ENCODE data around the gene SLC23A1. TPM values are rescaled to one million over a fixed set of nuclear protein-coding genes. Genes with fewer than 3 reads are reported as not detected.
"Not testable (repeated sequence)": the region's sequence is repeated elsewhere in the genome, so short reads cannot be mapped to it uniquely, and the experiment has no call there.

The SLC23A1 gene
- total and polyA plus RNA-seq, 7 donors = 0.03 TPM; not detected in 6

- no peak for TF ChIP-seq CTCF (IDR thresholded peaks at IDR 0.05)
- intact Hi-C loops (cut with DNase I) = loop anchor here in 1 of 2 donors (10.0 kb wide), 1 partner anchor 354 kb away; no protein-coding TSS in a partner anchor
- no peaks in the 10 kb centered on the region for H3K9me3 ChIP-seq
- H3K27ac ChIP-seq = peak overlapping the region; percentile 65
- WGBS, 3 donors = 42 to 51% (median 45%) methylated on average over 6 of the region's 6 CpGs
- DNase-seq (no peak), ATAC-seq (peak in 1 of 4 donors; percentile 19)
- H3K4me3 ChIP-seq = no peak overlapping the region
- H3K4me1 ChIP-seq = peaks cover 28% of the 10 kb centered on the region
- H3K36me3 ChIP-seq (ENCODE audit: insufficient read depth in 1 of 2, low read depth in 1 of 2) = peaks cover 0 to 9% of the 10 kb centered on the region in 2 donors
- no peaks in the 10 kb centered on the region for H3K27me3 ChIP-seq (ENCODE audit: insufficient read depth in 3 of 3, low read length in 2 of 3)
These were observed 27.3 kb upstream of the SLC23A1 start for GRCh38 chr5:139410121-139410992.

GRCh38 chr5:139409116-139409515 lies 26.0 kb upstream of the SLC23A1 start:
- H3K27me3 ChIP-seq (ENCODE audit: insufficient read depth in 3 of 3, low read length in 2 of 3); DNase-seq; intact Hi-C loops (cut with DNase I); H3K9me3 ChIP-seq; H3K36me3 ChIP-seq (ENCODE audit: insufficient read depth in 1 of 2, low read depth in 1 of 2); H3K27ac ChIP-seq; ATAC-seq; H3K4me3 ChIP-seq: not testable (repeated sequence)
- WGBS, 3 donors = 77 to 92% (median 87%) methylated on average over 5 of the region's 5 CpGs
- peaks cover 23% of the 10 kb centered on the region for H3K4me1 ChIP-seq

GRCh38 chr5:139408191-139408590 lies 25.1 kb upstream of the SLC23A1 start:
- no peak for TF ChIP-seq CTCF (IDR thresholded peaks at IDR 0.05)
- H3K36me3 ChIP-seq (ENCODE audit: insufficient read depth in 1 of 2, low read depth in 1 of 2) = peaks cover 0 to 8% of the 10 kb centered on the region in 2 donors
- WGBS, 3 donors = 90 to 97% (median 92%) methylated on average over 7 of the region's 7 CpGs
- H3K4me3 ChIP-seq = no peak overlapping the region
- H3K4me1 ChIP-seq = peaks cover 22% of the 10 kb centered on the region
- DNase-seq = no peak
- H3K9me3 ChIP-seq = no peaks in the 10 kb centered on the region
- no peaks in the 10 kb centered on the region for H3K27me3 ChIP-seq (ENCODE audit: insufficient read depth in 3 of 3, low read length in 2 of 3)
- no peak for ATAC-seq
- no peak overlapping the region for H3K27ac ChIP-seq
- intact Hi-C loops (cut with DNase I) = no loop called here

GRCh38 chr5:139407517-139407916 lies 24.4 kb upstream of the SLC23A1 start:
- no peak for TF ChIP-seq CTCF (IDR thresholded peaks at IDR 0.05)
- H3K27me3 ChIP-seq (ENCODE audit: insufficient read depth in 3 of 3, low read length in 2 of 3) = no peaks in the 10 kb centered on the region
- no peak for DNase-seq
- H3K4me3 ChIP-seq = no peak overlapping the region
- peaks cover 28% of the 10 kb centered on the region for H3K4me1 ChIP-seq
- intact Hi-C loops (cut with DNase I) = no loop called here
- H3K27ac ChIP-seq = no peak overlapping the region
- H3K9me3 ChIP-seq = no peaks in the 10 kb centered on the region
- ATAC-seq = no peak
- H3K36me3 ChIP-seq (ENCODE audit: insufficient read depth in 1 of 2, low read depth in 1 of 2) = peaks cover 0 to under 1% of the 10 kb centered on the region in 2 donors

GRCh38 chr5:139406963-139407362 lies 23.9 kb upstream of the SLC23A1 start:
- intact Hi-C loops (cut with DNase I) = no loop called here

More at GRCh38 chr5:139406963-139407362, 23.9 kb upstream of the SLC23A1 start:
- Histone ChIP-seq H3K9me3 (no peaks in the 10 kb centered on the region), H3K27me3 (ENCODE audit: insufficient read depth in 3 of 3, low read length in 2 of 3) (no peaks in the 10 kb centered on the region), H3K27ac (no peak overlapping the region), H3K4me1 (peaks cover 30% of the 10 kb centered on the region), H3K36me3 (ENCODE audit: insufficient read depth in 1 of 2, low read depth in 1 of 2) (no peaks in the 10 kb centered on the region), H3K4me3 (no peak overlapping the region)
- 31 to 65% (median 45%) methylated on average over 2 of the region's 2 CpGs for WGBS, 3 donors
- DNase-seq (no peak), ATAC-seq (no peak)
- TF ChIP-seq CTCF (IDR thresholded peaks at IDR 0.05) = no peak

Data from psoas muscle (tissue), 8 donors.